Measurements from ENCODE around the gene MXRA8.

The MXRA8 gene

GRCh38 chr1:1315435-1315954 is 42.9 kb downstream of the MXRA8 start:
- TF ChIP-seq CTCF (IDR thresholded peaks at IDR 0.05): no peak
- Histone ChIP-seq H3K27me3 (no peaks in the 10 kb centered on the region), H3K9me3 (no peaks in the 10 kb centered on the region), H3K36me3 (peaks cover 46 to 84% (median 83%) of the 10 kb centered on the region in 3 donors), H3K4me1 (peaks cover 0 to 24% (median 15%) of the 10 kb centered on the region in 4 donors), H3K4me3 (no peak overlapping the region), H3K27ac (no peak overlapping the region)
- no peak for DNase-seq
- intact Hi-C loops (cut with DNase I; ENCODE audit: low total_unique reads): no loop called here

GRCh38 chr1:1314678-1315335 is 43.5 kb downstream of the MXRA8 start:
- Histone ChIP-seq H3K4me1 (peaks cover 0 to 29% (median 17%) of the 10 kb centered on the region in 4 donors), H3K27ac (no peak overlapping the region), H3K27me3 (no peaks in the 10 kb centered on the region), H3K4me3 (no peak overlapping the region), H3K36me3 (peaks cover 46 to 77% (median 77%) of the 10 kb centered on the region in 3 donors), H3K9me3 (no peaks in the 10 kb centered on the region)
- intact Hi-C loops (cut with DNase I; ENCODE audit: low total_unique reads): no loop called here
- no peak for DNase-seq
- no peak for TF ChIP-seq CTCF (IDR thresholded peaks at IDR 0.05)

GRCh38 chr1:1314237-1314586 is 44.1 kb downstream of the MXRA8 start:
- no peak overlapping the region for H3K4me3 ChIP-seq
- intact Hi-C loops (cut with DNase I; ENCODE audit: low total_unique reads): no loop called here
- H3K27me3 ChIP-seq: no peaks in the 10 kb centered on the region
- no peak for TF ChIP-seq CTCF (IDR thresholded peaks at IDR 0.05)
- peaks cover 40 to 71% (median 71%) of the 10 kb centered on the region in 3 donors for H3K36me3 ChIP-seq
- no peak for DNase-seq
- no peaks in the 10 kb centered on the region for H3K9me3 ChIP-seq
- no peak overlapping the region for H3K27ac ChIP-seq
- H3K4me1 ChIP-seq: peaks cover 0 to 30% (median 22%) of the 10 kb centered on the region in 4 donors

- H3K9me3 ChIP-seq: no peaks in the 10 kb centered on the region
- no peak for TF ChIP-seq CTCF (IDR thresholded peaks at IDR 0.05)
- peaks cover 0 to 30% (median 24%) of the 10 kb centered on the region in 4 donors for H3K4me1 ChIP-seq
- H3K4me3 ChIP-seq: no peak overlapping the region
- H3K27ac ChIP-seq: no peak overlapping the region
- no peak for DNase-seq
- peaks cover 36 to 66% (median 66%) of the 10 kb centered on the region in 3 donors for H3K36me3 ChIP-seq
- no peaks in the 10 kb centered on the region for H3K27me3 ChIP-seq
- intact Hi-C loops (cut with DNase I; ENCODE audit: low total_unique reads): no loop called here
Observed at GRCh38 chr1:1313500-1314236, 44.7 kb downstream of the MXRA8 start.

- no peaks in the 10 kb centered on the region for H3K9me3 ChIP-seq
- intact Hi-C loops (cut with DNase I; ENCODE audit: low total_unique reads): no loop called here
- no peak for TF ChIP-seq CTCF (IDR thresholded peaks at IDR 0.05)
- no peaks in the 10 kb centered on the region for H3K27me3 ChIP-seq
- H3K4me3 ChIP-seq: no peak overlapping the region
- peaks cover 0 to 22% (median 16%) of the 10 kb centered on the region in 4 donors for H3K4me1 ChIP-seq
- H3K27ac ChIP-seq: no peak overlapping the region
- peaks cover 36 to 66% (median 65%) of the 10 kb centered on the region in 3 donors for H3K36me3 ChIP-seq
- no peak for DNase-seq
Observed at GRCh38 chr1:1312450-1313314, 45.7 kb downstream of the MXRA8 start.
